Astrocyte of the spinal cord (primary cell): ENCODE measurements around the gene MARCKS.

Source experiments
- DNase-seq: peaks from one replicate; pipeline ENCODE4 v3.0.0; 2011; ENCODE audit warnings: low read depth, low spot score
- H3K4me3 ChIP-seq: 2 replicates; pipeline ENCODE4 v1.5.1; 2011; ENCODE audit warnings: low read depth, mild to moderate bottlenecking, low read length, moderate library complexity
- CTCF ChIP-seq: IDR thresholded peaks from 2 replicates; pipeline ENCODE4 v1.5.1; 2012; ENCODE audit warnings: low read depth, mild to moderate bottlenecking, low read length, inconsistent platforms
- in situ Hi-C: cut with HindIII; loops from 2 replicates; pipeline ENCODE4 v1.10.0; 2017; ENCODE audit warnings: low sequenced_read_pairs

MARCKS gene, protein sequence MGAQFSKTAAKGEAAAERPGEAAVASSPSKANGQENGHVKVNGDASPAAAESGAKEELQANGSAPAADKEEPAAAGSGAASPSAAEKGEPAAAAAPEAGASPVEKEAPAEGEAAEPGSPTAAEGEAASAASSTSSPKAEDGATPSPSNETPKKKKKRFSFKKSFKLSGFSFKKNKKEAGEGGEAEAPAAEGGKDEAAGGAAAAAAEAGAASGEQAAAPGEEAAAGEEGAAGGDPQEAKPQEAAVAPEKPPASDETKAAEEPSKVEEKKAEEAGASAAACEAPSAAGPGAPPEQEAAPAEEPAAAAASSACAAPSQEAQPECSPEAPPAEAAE

GRCh38 chr6:113856625-113857555, at the start of gene MARCKS:
TSS of gene MARCKS (plus strand) at chr6:113857345. CDS start at chr6:113857746, 401 bp downstream.
- TF ChIP-seq CTCF = no peak
- H3K4me3 ChIP-seq = peak within 1 kb of the TSS; percentile 98
- in situ Hi-C loops = no loop called here
- peak; percentile 95 for DNase-seq

GRCh38 chr6:113809826-113810225, 47.3 kb upstream of the MARCKS start:
- no peak for TF ChIP-seq CTCF
- in situ Hi-C loops = no loop called here
- no peak for DNase-seq
- H3K4me3 ChIP-seq = no peak overlapping the region

GRCh38 chr6:113813142-113813541, 44.0 kb upstream of the MARCKS start:
- no peak overlapping the region for H3K4me3 ChIP-seq
- DNase-seq = peak; percentile 87
- in situ Hi-C loops = no loop called here
- TF ChIP-seq CTCF = no peak

DNA sequence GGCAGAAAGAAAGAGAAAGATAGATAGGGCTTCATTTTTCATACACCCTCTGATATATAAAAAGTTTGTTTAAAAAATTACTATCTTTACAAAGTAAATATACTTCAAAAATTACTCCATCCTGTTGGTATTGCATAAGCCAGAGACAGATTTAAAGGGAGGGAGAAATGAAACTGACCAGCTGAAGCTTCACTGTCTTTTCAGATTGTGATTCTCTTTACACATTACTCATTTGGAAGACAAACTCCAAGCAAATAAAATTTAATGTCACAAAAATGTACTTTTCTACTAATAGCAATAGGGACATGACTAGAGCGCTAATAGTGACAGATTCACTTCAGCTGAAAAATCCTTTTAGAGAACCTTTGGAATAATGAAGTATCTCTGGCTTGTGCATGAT, 38.6 kb upstream of the MARCKS start:
- DNase-seq = no peak
- TF ChIP-seq CTCF = no peak
- in situ Hi-C loops = no loop called here
- H3K4me3 ChIP-seq = no peak overlapping the region

DNA sequence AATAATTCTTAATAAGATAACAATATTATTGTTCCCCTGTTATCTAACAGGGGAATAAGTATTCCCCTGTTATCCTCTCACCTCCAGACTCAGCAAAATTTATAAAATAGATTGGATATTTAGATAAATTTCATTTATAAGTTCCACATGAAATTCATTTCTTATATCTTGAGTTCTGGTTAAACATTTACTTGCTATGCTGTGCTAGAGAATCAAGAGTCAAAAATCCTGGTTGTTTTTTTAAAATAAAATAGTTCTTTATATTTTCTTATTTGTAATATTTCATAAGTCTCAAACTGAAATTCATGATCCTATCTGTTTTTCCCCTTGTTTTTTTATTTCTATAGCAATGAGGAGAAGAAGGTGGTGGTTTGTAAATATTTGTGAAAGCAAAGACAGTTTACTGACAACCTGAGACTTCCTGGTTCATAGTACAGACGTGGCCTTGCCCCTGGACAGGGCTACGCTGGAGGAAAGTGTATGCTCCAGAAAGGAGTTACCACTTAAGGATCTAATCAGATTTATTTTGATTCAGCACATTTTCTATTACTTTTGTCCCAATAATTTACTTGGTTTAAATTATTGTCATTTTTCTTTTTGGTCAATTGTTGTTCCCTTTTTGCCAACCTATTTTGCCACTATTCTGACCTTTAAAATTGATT, 37.8 kb upstream of the MARCKS start:
- DNase-seq = no peak
- H3K4me3 ChIP-seq = no peak overlapping the region
- in situ Hi-C loops = no loop called here
- TF ChIP-seq CTCF = no peak

GRCh38 chr6:113820761-113821160, 36.4 kb upstream of the MARCKS start:
- TF ChIP-seq CTCF = no peak
- in situ Hi-C loops = no loop called here
- no peak for DNase-seq
- H3K4me3 ChIP-seq = no peak overlapping the region
